Stimulated activated CD4-positive, alpha-beta T cell treated with anti-CD3 and anti-CD28 coated beads, Interleukin-12 subunit alpha, Interleukin-12 subunit beta, amount 100 ng/mL, for 24 hours (primary cell): ENCODE measurements around the gene MYNN.
A peak's percentile ranks its signal among the peaks of the same experiment; 100 is the strongest.

Experiments used
- DNase-seq, 2 experiments: peaks; one replicate each; pipeline ENCODE4 v3.0.0-alpha.2; 2020; ENCODE audit warnings: low read depth in 2 of 2

The MYNN gene

DNA sequence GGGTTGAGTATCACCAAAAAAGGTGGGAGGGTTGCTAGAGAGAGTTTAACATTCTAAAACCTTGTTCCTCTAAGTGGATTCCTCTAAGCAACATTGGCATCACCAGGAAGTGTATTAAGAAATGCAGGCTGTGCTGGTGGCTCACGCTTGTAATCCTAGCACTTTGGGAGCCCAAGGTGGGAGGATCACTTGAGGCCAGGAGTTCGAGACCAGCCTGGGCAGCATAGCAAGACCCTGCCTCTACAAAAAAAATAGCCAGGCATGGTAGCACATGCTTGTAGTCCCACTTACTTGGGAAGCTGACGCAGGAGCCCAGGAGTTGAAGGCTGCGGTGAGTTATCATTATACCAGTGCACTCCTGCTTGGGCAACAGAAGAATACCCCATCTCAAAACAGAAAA, 4.6 kb downstream of the MYNN start:
- no peak for DNase-seq

- DNase-seq, result no peak
These were observed 7.5 kb downstream of the MYNN start for GRCh38 chr3:169780742-169781141.

- DNase-seq, result no peak
These were observed 8.1 kb downstream of the MYNN start for GRCh38 chr3:169781209-169781855.

DNA sequence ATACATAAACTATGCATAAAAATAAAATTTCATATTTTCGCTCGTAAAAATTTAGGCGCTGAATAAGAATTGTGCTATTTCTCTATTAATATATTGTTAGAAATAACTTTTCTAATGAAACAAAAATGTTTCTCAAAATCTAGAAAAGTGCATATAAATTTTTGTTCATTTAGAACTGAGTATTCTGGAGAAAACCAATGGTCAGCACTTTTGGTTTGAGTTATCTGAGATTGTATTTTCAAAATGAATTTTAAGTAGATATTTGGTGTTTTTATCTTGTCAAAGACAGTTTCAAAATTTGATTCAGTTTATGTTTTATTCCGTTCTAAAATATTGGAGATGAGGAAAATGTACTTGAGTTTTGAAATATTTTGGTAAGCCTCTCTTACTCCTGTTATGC, 13.9 kb downstream of the MYNN start:
- DNase-seq, result no peak

DNA sequence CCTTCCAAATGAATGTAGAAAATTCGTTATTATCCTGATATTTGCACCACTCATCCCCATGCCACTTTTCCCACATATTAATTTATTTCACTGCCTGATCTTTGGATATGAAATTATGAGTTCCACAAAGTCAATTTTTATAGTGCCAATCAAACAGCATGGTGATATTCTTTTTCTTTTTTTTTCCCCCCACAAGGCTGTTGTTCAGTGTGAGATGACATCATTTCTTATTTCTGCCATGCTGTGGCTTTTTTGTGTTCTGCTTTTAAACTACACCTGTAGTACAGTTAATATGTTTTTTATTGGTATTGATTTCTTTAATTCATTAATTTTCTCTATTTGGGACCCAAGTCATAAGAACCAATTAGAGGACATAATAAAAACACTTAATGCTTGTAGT, 14.6 kb downstream of the MYNN start:
- no peak for DNase-seq

DNA sequence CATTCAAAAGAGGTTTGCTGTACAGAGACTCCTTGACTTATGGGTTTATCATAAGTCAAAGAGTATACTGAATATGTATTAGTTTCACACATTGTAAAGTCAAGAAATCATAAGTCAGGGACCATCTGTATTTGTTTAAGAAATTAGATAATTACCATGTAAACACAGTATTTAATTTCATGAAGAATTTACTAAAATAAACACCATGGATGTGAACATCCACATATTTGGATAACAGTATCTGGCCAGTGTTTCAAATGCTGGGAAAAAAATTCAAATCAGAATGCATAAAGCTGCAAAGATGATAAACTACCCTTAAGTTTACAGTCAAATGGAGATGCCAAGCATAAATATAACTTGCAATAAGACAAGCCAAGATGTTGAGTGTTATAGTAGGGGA, 17.0 kb downstream of the MYNN start:
- DNase-seq, result no peak

DNA sequence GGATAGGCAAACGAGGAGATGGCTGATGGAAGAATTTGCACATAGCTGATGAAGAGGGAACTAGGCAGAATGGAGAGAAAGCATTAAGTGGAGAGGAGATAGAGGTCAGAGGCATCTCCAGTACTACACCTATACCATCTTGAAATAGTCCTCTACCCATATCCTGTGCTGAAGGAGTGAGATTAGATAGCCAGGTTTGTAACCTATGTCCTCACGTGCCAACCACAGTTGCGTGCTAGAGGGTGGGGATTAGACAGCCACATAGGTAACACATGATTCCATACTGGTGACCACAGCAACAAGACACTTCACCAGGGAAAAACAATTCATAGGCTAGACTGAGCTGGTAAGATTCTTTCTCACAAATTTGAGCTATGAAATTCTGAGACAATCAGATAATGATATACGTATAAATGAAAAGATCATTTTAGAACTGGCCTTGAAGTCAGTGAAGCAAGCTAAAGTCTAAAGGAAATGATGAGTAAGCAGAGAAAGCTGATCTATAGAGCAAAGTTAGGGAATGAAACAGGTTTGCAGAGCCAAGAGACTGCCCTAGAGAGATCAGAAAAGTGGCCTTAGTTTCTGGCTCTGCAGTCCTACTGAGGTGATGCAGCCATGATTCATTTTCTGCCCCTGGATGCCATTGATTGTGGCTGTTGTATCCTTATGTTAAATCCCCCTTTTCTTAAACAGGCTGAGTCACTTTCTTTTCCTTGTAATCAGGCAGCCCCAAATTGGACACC, 17.7 kb downstream of the MYNN start:
- no peak for DNase-seq

GRCh38 chr3:169792359-169792758, 19.2 kb downstream of the MYNN start:
- no peak for DNase-seq

DNA sequence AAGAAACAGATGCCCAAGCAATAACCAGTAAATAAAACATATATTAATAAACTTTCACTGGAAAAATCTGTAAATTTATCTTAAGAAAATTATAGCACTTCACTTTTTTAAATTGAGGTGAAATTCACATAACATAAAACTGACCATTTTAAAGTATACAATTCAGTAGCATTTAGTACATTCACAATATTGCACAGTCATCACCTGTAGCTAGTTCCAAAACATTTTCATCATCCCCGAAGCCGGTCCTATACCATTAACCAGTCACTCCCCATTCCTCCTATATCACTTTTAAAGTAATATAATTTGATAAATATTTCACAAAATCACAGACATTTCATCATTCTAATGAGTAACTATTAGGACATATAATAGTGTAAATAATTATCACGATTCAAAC, 31.5 kb downstream of the MYNN start:
- DNase-seq, result no peak

GRCh38 chr3:169809230-169809795, 36.1 kb downstream of the MYNN start:
- DNase-seq, result no peak

DNA sequence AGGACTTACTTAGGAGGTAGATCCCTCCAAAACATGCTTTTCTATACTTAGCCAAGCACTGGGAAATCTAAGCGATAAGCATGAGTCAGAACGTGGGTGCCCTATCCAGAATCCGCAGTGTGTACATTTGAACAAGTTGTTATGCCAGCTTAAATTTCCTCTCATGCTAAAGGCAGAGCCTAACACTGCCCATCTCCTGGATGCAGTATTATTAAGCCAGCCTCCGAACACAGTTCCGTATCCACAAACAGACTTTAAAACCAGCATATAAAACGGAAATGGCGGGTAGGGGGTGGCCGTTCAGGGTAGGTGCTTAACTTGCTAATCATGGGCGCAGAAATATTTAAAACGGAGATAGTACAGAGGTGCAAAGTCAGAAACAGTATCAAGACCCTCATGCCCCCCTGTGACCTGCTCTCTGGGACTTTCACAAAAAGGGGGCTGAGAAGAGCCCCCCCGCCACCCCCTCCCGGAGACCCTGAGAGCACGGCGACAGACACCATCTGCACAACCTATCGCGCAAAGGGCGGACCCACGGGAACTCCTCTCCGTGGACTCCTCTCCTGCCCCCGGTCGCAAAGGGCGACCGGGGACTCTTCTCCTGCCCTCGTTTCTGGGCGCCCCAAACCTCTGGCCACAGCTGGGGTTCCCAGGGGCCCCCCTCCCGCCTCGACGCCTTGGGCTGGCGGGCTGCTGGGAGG, 38.6 kb downstream of the MYNN start:
- DNase-seq, result no peak

DNA sequence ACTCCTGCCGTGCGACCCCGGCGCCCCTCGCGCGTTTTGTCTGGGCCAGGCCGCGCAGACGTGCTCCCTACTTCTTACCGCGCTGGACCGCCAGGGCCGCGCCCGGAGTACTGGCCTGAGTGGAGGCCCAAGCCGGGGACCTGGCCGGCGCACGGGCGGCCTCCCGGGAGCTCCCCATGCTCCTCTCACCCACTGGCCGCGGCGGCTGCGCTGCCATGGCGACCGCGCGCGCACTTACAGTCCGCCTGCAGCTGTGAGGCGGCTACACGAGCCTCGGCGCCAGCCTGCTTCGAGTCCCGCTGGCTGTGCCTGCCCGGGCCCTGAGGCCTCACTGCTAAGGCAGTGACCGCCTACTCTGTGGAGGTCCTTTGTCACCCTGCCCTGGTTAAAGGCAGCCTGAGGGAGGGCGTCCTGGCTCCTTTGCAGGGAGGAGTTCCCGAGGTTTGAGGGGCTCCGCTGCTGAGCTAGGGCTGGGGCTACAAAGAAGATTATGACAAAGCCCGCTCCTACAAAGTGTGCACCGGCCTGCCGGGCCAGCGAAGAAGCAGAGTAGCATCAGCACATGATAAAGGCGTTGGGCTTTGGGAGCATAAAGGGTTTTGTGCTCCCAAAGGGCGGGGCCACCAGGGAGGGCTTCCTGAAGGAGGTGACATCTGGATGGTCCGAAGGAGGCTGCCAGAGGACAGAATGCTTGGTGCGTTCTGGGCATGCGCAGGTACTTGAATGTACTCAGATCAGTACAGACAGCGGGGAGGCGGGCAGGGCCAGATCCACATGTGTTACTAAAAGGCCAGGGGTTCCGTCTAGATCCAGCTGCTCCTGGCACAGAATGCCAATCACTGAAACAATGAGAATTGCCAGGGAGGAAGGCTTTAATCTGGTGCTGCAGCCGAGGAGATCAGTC, 39.4 kb downstream of the MYNN start, which contains the start of the genes LRRC34 and LRRIQ4:
TSS of gene LRRC34 (minus strand) at position 573 of the 904 bp plus-strand sequence. CDS start at position 217, 356 bp downstream.
TSS of gene LRRIQ4 (plus strand) at position 539 of the 904 bp plus-strand sequence. CDS start 9,052 bp downstream, outside the sequence.
- peak; percentile 46 to 80 for DNase-seq

DNA sequence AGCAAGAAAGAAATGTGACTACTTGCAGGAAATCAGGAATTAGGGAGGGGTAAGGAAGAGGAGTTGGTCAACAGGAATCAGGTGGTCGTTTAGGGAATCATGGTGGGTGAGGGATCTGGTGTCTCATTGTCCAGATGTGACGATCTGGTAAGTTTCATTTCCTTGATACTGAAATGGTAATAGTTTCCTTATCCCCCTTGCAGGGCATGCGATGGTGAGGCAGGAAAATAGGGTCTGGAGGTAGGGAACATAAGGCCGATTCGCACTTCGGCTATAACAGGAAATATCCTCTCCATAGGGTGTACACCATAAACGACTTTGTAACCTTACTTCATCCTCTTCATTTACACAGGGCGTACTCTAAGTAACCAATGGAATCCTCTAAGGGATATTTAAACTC, 40.1 kb downstream of the MYNN start:
- DNase-seq, result no peak

GRCh38 chr3:169813757-169814517, 40.7 kb downstream of the MYNN start:
- peak; percentile 44 to 64 for DNase-seq

- no peak for DNase-seq
These were observed 42.5 kb downstream of the MYNN start for GRCh38 chr3:169815590-169816150.

GRCh38 chr3:169818316-169818715, 45.1 kb downstream of the MYNN start:
- DNase-seq, result no peak

- DNase-seq, result no peak
These were observed 48.9 kb downstream of the MYNN start for GRCh38 chr3:169822091-169822490.

- no peak for DNase-seq
These were observed 49.3 kb downstream of the MYNN start for GRCh38 chr3:169822540-169822939.

- DNase-seq, result no peak
These were observed 49.8 kb downstream of the MYNN start for GRCh38 chr3:169822983-169823382.

DNA sequence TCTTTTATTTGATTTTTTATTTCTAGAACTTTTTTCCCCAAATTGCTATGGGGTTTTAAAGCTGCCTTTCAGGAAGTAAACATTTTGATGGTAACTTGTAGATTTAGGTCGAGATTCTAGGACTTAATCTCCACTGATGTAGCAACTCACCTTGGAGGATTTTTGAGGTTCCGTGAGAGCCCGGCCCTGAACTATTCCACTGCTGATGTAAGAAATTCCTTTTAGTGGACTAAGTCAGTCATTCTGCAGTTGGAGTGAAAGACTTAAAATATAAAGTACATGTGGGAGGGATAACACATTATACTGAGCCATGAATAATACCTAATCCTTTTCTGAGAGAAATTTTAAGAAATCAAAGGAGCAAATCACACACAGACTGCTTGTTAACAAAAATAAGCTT, 52.1 kb downstream of the MYNN start:
- DNase-seq, result no peak
